Activated naive CD4-positive, alpha-beta T cell treated with anti-CD3 and anti-CD28 coated beads, Interleukin-2, amount 10 ng/mL, durations not matched to agents 7 days and 5 days (primary cell): Measurements from ENCODE around the gene PARD3.

Experiments
- CTCF ChIA-PET: fragments of 350-600 bp; sonication (Branson Sonifier 250); formaldehyde crosslinking; loops from one replicate; lab custom pipeline; 2021; ENCODE audit warnings: antibody characterized with exemption; lab: Charles Lee
- DNase-seq: peaks from one replicate; pipeline ENCODE4 v3.0.0-alpha.2; 2020
- H3K27ac Mint-ChIP-seq: one replicate; pipeline ENCODE4 v1.8.0; 2021; ENCODE audit warnings: mild to moderate bottlenecking, moderate library complexity, mixed read lengths
- H3K27me3 Mint-ChIP-seq: one replicate; pipeline ENCODE4 v1.8.0; 2021; ENCODE audit warnings: mild to moderate bottlenecking, mixed read lengths
- H3K36me3 Mint-ChIP-seq: one replicate; pipeline ENCODE4 v1.8.0; 2021; ENCODE audit warnings: mixed read lengths
- H3K4me1 Mint-ChIP-seq: one replicate; pipeline ENCODE4 v1.8.0; 2021; ENCODE audit warnings: mixed read lengths
- H3K4me3 Mint-ChIP-seq: one replicate; pipeline ENCODE4 v1.8.0; 2021; ENCODE audit warnings: mild to moderate bottlenecking, moderate library complexity, mixed read lengths
- H3K9me3 Mint-ChIP-seq: one replicate; pipeline ENCODE4 v1.8.0; 2021; ENCODE audit warnings: mixed read lengths

The PARD3 gene

GRCh38 chr10:34109495-34109894 is 705.6 kb downstream of the PARD3 start:
- H3K9me3 Mint-ChIP-seq, result no peaks in the 10 kb centered on the region
- no peaks in the 10 kb centered on the region for H3K27me3 Mint-ChIP-seq
- no peak overlapping the region for H3K4me3 Mint-ChIP-seq
- no peaks in the 10 kb centered on the region for H3K4me1 Mint-ChIP-seq
- H3K36me3 Mint-ChIP-seq, result no peaks in the 10 kb centered on the region
- CTCF ChIA-PET, result no interaction called here
- DNase-seq, result no peak
- no peak overlapping the region for H3K27ac Mint-ChIP-seq

GRCh38 chr10:34107626-34108516 is 707.2 kb downstream of the PARD3 start:
- no peaks in the 10 kb centered on the region for H3K36me3 Mint-ChIP-seq
- H3K27ac Mint-ChIP-seq, result no peak overlapping the region
- CTCF ChIA-PET, result no interaction called here
- H3K4me3 Mint-ChIP-seq, result no peak overlapping the region
- no peaks in the 10 kb centered on the region for H3K27me3 Mint-ChIP-seq
- no peaks in the 10 kb centered on the region for H3K9me3 Mint-ChIP-seq
- no peaks in the 10 kb centered on the region for H3K4me1 Mint-ChIP-seq
- DNase-seq, result no peak

GRCh38 chr10:34106356-34106885 is 708.7 kb downstream of the PARD3 start:
- Mint-ChIP-seq H3K27ac (no peak overlapping the region), H3K27me3 (no peaks in the 10 kb centered on the region), H3K9me3 (peaks cover 6% of the 10 kb centered on the region), H3K4me3 (no peak overlapping the region), H3K36me3 (no peaks in the 10 kb centered on the region), H3K4me1 (no peaks in the 10 kb centered on the region)
- DNase-seq, result no peak
- CTCF ChIA-PET, result no interaction called here

GRCh38 chr10:34104829-34105572 is 710.1 kb downstream of the PARD3 start:
- Mint-ChIP-seq H3K36me3 (no peaks in the 10 kb centered on the region), H3K4me3 (no peak overlapping the region), H3K27me3 (no peaks in the 10 kb centered on the region), H3K9me3 (peaks cover 7% of the 10 kb centered on the region), H3K27ac (no peak overlapping the region), H3K4me1 (no peaks in the 10 kb centered on the region)
- CTCF ChIA-PET, result no interaction called here
- DNase-seq, result no peak

GRCh38 chr10:34102893-34103506 is 712.1 kb downstream of the PARD3 start:
- no peaks in the 10 kb centered on the region for H3K27me3 Mint-ChIP-seq
- H3K36me3 Mint-ChIP-seq, result no peaks in the 10 kb centered on the region
- CTCF ChIA-PET, result no interaction called here
- H3K9me3 Mint-ChIP-seq, result peaks cover 7% of the 10 kb centered on the region
- H3K4me3 Mint-ChIP-seq, result no peak overlapping the region
- no peaks in the 10 kb centered on the region for H3K4me1 Mint-ChIP-seq
- no peak overlapping the region for H3K27ac Mint-ChIP-seq
- no peak for DNase-seq

GRCh38 chr10:34102237-34102673 is 712.8 kb downstream of the PARD3 start:
- no peaks in the 10 kb centered on the region for H3K36me3 Mint-ChIP-seq
- no peak overlapping the region for H3K4me3 Mint-ChIP-seq
- H3K27me3 Mint-ChIP-seq, result no peaks in the 10 kb centered on the region
- no peak overlapping the region for H3K27ac Mint-ChIP-seq
- no peak for DNase-seq
- no peaks in the 10 kb centered on the region for H3K4me1 Mint-ChIP-seq
- CTCF ChIA-PET, result no interaction called here
- peaks cover 7% of the 10 kb centered on the region for H3K9me3 Mint-ChIP-seq

- Mint-ChIP-seq H3K36me3 (no peaks in the 10 kb centered on the region), H3K4me3 (no peak overlapping the region), H3K27ac (no peak overlapping the region), H3K4me1 (no peaks in the 10 kb centered on the region), H3K27me3 (no peaks in the 10 kb centered on the region), H3K9me3 (peaks cover 8% of the 10 kb centered on the region)
- DNase-seq, result no peak
- CTCF ChIA-PET, result no interaction called here
Observed at GRCh38 chr10:34101001-34101400, 714.1 kb downstream of the PARD3 start.

GRCh38 chr10:34098821-34099567 is 716.1 kb downstream of the PARD3 start:
- Mint-ChIP-seq H3K36me3 (no peaks in the 10 kb centered on the region), H3K27ac (no peak overlapping the region), H3K4me3 (no peak overlapping the region), H3K9me3 (peaks cover 13% of the 10 kb centered on the region), H3K4me1 (no peaks in the 10 kb centered on the region), H3K27me3 (no peaks in the 10 kb centered on the region)
- DNase-seq, result no peak
- CTCF ChIA-PET, result no interaction called here

- no peak for DNase-seq
- Mint-ChIP-seq H3K4me3 (no peak overlapping the region), H3K36me3 (no peaks in the 10 kb centered on the region), H3K27me3 (no peaks in the 10 kb centered on the region), H3K4me1 (no peaks in the 10 kb centered on the region), H3K9me3 (peaks cover 13% of the 10 kb centered on the region), H3K27ac (no peak overlapping the region)
- CTCF ChIA-PET, result no interaction called here
Observed at GRCh38 chr10:34097682-34098081, 717.4 kb downstream of the PARD3 start.

GRCh38 chr10:34094961-34095360 is 720.1 kb downstream of the PARD3 start:
- H3K4me3 Mint-ChIP-seq, result no peak overlapping the region
- peaks cover 15% of the 10 kb centered on the region for H3K9me3 Mint-ChIP-seq
- CTCF ChIA-PET, result no interaction called here
- no peak for DNase-seq
- no peaks in the 10 kb centered on the region for H3K27me3 Mint-ChIP-seq
- H3K27ac Mint-ChIP-seq, result no peak overlapping the region
- H3K4me1 Mint-ChIP-seq, result no peaks in the 10 kb centered on the region
- H3K36me3 Mint-ChIP-seq, result no peaks in the 10 kb centered on the region

- H3K27ac Mint-ChIP-seq, result no peak overlapping the region
- no peaks in the 10 kb centered on the region for H3K27me3 Mint-ChIP-seq
- no peak overlapping the region for H3K4me3 Mint-ChIP-seq
- peaks cover 16% of the 10 kb centered on the region for H3K9me3 Mint-ChIP-seq
- H3K36me3 Mint-ChIP-seq, result no peaks in the 10 kb centered on the region
- H3K4me1 Mint-ChIP-seq, result no peaks in the 10 kb centered on the region
- DNase-seq, result no peak
- CTCF ChIA-PET, result no interaction called here
Observed at GRCh38 chr10:34094146-34094696, 720.9 kb downstream of the PARD3 start.

GRCh38 chr10:34092891-34093290 is 722.2 kb downstream of the PARD3 start:
- no peak for DNase-seq
- CTCF ChIA-PET, result no interaction called here
- peaks cover 16% of the 10 kb centered on the region for H3K9me3 Mint-ChIP-seq
- no peaks in the 10 kb centered on the region for H3K36me3 Mint-ChIP-seq
- no peak overlapping the region for H3K27ac Mint-ChIP-seq
- no peaks in the 10 kb centered on the region for H3K4me1 Mint-ChIP-seq
- no peaks in the 10 kb centered on the region for H3K27me3 Mint-ChIP-seq
- H3K4me3 Mint-ChIP-seq, result no peak overlapping the region

GRCh38 chr10:34091635-34092195 is 723.4 kb downstream of the PARD3 start:
- H3K36me3 Mint-ChIP-seq, result no peaks in the 10 kb centered on the region
- CTCF ChIA-PET, result no interaction called here
- H3K4me1 Mint-ChIP-seq, result no peaks in the 10 kb centered on the region
- DNase-seq, result no peak
- H3K9me3 Mint-ChIP-seq, result peaks cover 16% of the 10 kb centered on the region
- H3K27ac Mint-ChIP-seq, result no peak overlapping the region
- H3K27me3 Mint-ChIP-seq, result no peaks in the 10 kb centered on the region
- no peak overlapping the region for H3K4me3 Mint-ChIP-seq
